Gastrocnemius medialis (tissue), 4 donors: Measurements from ENCODE around the gene SGMS1.

Experiments used
- CTCF ChIP-seq, 5 experiments: fragments of 450-650 bp in 3 of 5; fragments of 200-600 bp in 2 of 5; sonication (generic) in 2 of 5; IDR thresholded peaks in 4 of 5; conservative IDR thresholded peaks in 1 of 5; 1 replicate in 4 of 5; 2 replicates in 1 of 5; pipeline ENCODE4 v1.5.1; 2016 to 2019; ENCODE audit warnings: antibody characterized with exemption in 5 of 5, mild to moderate bottlenecking in 3 of 5, moderate library complexity in 3 of 5
- POLR2A ChIP-seq, 2 donors: fragments of 450-650 bp; IDR thresholded peaks; one replicate each; pipeline ENCODE4 v1.6.1; 2017; ENCODE audit warnings: antibody characterized with exemption in 2 of 2, mild to moderate bottlenecking in 2 of 2, moderate library complexity in 2 of 2

GRCh38 chr10:50369931-50370330 lies 253.8 kb downstream of the SGMS1 start:
- no peak for TF ChIP-seq CTCF (IDR thresholded peaks at IDR 0.05 in 4 of 5, conservative IDR thresholded peaks at IDR 0.05 in 1 of 5)
- TF ChIP-seq POLR2A (IDR thresholded peaks at IDR 0.05), result no peak
